NB4 (cell line): ENCODE measurements around the gene CDHR1.

Source experiments
- DNase-seq: peaks from one replicate; pipeline ENCODE4 v3.0.0; 2010; ENCODE audit warnings: low read depth
- H3K4me3 ChIP-seq: one replicate; pipeline ENCODE4 v1.5.1; 2011; ENCODE audit warnings: mild to moderate bottlenecking, low read depth, low read length, moderate library complexity
- MYC ChIP-seq: IDR thresholded peaks from 2 replicates; pipeline ENCODE4 v1.6.1; 2011; ENCODE audit warnings: low read depth, low read length
- POLR2A ChIP-seq: IDR thresholded peaks from 2 replicates; pipeline ENCODE4 v1.6.1; 2011; ENCODE audit warnings: mild to moderate bottlenecking; ENCODE audit not compliant: insufficient read length; ENCODE audit errors: extremely low read depth
- TF ChIP-seq, protein P1 (sequence below): IDR thresholded peaks from one replicate; pipeline ENCODE4 v1.5.1; 2012; ENCODE audit warnings: low read depth, low read length
- TF ChIP-seq, protein P2 (sequence below): IDR thresholded peaks from 2 replicates; pipeline ENCODE4 v1.6.1; 2011; ENCODE audit warnings: low read depth, low read length

Gene CDHR1

DNA sequence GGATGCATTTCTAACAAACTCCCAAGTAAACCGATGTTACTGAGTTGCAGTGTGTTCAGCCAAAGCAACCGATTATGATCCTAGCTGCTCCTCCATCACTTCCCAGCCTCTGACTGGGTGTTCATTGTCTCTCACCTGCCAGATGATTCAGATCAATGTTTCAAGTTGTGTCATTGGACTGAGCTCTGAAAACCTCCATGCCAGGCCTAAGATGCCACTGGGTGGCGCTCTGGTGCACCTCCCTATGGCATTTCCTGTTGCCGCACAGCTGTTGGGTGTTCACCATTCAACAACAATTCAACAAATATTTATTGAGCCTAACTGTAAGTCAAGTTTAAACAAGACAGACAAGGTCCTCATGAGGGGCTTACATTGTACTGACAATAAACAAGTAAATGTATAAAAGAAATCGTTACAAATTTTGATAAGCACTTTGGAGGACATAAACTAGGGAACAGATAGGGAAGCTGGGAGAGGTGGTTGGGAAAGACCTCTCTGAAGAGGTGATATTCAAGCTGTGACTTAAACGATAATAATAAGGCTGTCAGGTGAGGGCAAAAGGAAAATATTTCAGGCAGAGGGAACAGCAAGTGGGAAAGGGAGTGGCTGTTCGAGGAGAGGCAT is 73.3 kb downstream of the CDHR1 start:
- no peak overlapping the region for H3K4me3 ChIP-seq
- DNase-seq, result peak; percentile 38
- TF ChIP-seq, protein P1, sequence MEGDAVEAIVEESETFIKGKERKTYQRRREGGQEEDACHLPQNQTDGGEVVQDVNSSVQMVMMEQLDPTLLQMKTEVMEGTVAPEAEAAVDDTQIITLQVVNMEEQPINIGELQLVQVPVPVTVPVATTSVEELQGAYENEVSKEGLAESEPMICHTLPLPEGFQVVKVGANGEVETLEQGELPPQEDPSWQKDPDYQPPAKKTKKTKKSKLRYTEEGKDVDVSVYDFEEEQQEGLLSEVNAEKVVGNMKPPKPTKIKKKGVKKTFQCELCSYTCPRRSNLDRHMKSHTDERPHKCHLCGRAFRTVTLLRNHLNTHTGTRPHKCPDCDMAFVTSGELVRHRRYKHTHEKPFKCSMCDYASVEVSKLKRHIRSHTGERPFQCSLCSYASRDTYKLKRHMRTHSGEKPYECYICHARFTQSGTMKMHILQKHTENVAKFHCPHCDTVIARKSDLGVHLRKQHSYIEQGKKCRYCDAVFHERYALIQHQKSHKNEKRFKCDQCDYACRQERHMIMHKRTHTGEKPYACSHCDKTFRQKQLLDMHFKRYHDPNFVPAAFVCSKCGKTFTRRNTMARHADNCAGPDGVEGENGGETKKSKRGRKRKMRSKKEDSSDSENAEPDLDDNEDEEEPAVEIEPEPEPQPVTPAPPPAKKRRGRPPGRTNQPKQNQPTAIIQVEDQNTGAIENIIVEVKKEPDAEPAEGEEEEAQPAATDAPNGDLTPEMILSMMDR, result peak; percentile 66
- no peak for TF ChIP-seq POLR2A

DNA sequence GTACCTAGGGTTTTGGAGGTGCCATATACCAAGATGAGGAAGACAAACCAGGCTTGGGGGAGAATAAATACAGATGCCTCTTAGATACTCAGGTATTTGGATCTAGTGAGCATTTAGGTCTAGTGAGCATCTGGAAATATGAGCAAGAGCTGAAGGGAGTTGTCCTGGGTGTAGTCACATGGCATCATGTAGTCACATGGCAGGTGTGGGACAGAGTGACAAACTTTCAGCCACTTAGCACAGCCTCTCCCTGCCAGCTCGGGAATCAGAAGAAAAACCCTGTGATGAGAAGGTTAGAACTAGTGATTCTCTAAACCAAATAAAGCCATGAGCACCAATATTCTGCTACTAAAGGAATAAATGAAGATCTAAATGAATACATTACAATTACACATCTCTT is 74.8 kb downstream of the CDHR1 start:
- no peak overlapping the region for H3K4me3 ChIP-seq
- TF ChIP-seq, protein P2, sequence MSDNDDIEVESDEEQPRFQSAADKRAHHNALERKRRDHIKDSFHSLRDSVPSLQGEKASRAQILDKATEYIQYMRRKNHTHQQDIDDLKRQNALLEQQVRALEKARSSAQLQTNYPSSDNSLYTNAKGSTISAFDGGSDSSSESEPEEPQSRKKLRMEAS, result no peak
- TF ChIP-seq POLR2A (no peak), MYC (no peak)
- TF ChIP-seq, protein P1, result no peak
- no peak for DNase-seq
